OCI-LY7 (cell line): ENCODE results near the gene TMIE.

Experiments used
- CTCF ChIP-seq: fragments of 200-600 bp; sonication (generic); conservative IDR thresholded peaks from 2 replicates; pipeline ENCODE4 v1.5.1; 2014; ENCODE audit warnings: mild to moderate bottlenecking, antibody characterized with exemption, low read length, moderate library complexity, mixed read lengths
- EZH2phosphoT487 ChIP-seq: fragments of 200-600 bp; sonication (generic); IDR thresholded peaks from 2 replicates; pipeline ENCODE4 v1.6.1; 2018; ENCODE audit warnings: low read depth, borderline replicate concordance, mild to moderate bottlenecking, mixed run types, antibody characterized with exemption, low read length, moderate library complexity, mixed read lengths

GRCh38 chr3:46714728-46715506 is 13.7 kb downstream of the TMIE start:
- TF ChIP-seq CTCF (no peak), EZH2phosphoT487 (no peak)
